OCI-LY7 (cell line): Measurements from ENCODE around the gene NCOA5. TPM values are rescaled to one million over a fixed set of nuclear protein-coding genes. Genes with fewer than 3 reads are reported as not detected.

ENCODE experiments used
- BruUV-seq: library from RNA; stranded (reverse); fragments of 400-500 nt; replicated peaks from 2 replicates; lab custom pipeline; 2021; lab: Mats Ljungman, UMichigan
- CTCF ChIA-PET: fragments of 300-600 bp; sonication (Branson Sonifier 250); formaldehyde crosslinking; loops from one replicate; lab custom pipeline; 2022; ENCODE audit warnings: antibody characterized with exemption; ENCODE audit not compliant: unreplicated experiment; lab: Charles Lee
- POLR2A ChIA-PET: fragments of 300-600 bp; sonication (Branson Sonifier 250); formaldehyde crosslinking; loops from one replicate; lab custom pipeline; 2022; ENCODE audit warnings: antibody characterized with exemption; lab: Charles Lee
- DNase-seq: peaks from one replicate; pipeline ENCODE4 v3.0.0-alpha.2; 2015; ENCODE audit warnings: low spot score
- H2AFZ ChIP-seq: fragments of 200-600 bp; sonication (generic), shearing (Covaris generic); 2 replicates; pipeline ENCODE4 v1.6.1; 2014; ENCODE audit warnings: mild to moderate bottlenecking, antibody characterized with exemption, low read length, moderate library complexity
- H3K27ac ChIP-seq: fragments of 200-600 bp; sonication (generic); 2 replicates; pipeline ENCODE4 v1.5.1; 2014; ENCODE audit warnings: mixed run types, low read depth, mild to moderate bottlenecking, moderate library complexity, low read length, inconsistent platforms; ENCODE audit not compliant: poor library complexity, severe bottlenecking
- H3K36me3 ChIP-seq: fragments of 200-600 bp; sonication (generic); 2 replicates; pipeline ENCODE4 v1.6.1; 2014; ENCODE audit warnings: mild to moderate bottlenecking, antibody characterized with exemption, low read length, moderate library complexity, mixed read lengths; ENCODE audit not compliant: insufficient read depth
- H3K4me1 ChIP-seq: fragments of 200-600 bp; sonication (generic); 2 replicates; pipeline ENCODE4 v1.5.1; 2014; ENCODE audit warnings: mild to moderate bottlenecking, low read length; ENCODE audit not compliant: insufficient read depth, poor library complexity, severe bottlenecking
- H3K4me2 ChIP-seq: fragments of 200-600 bp; sonication (generic); 2 replicates; pipeline ENCODE4 v1.6.1; 2014; ENCODE audit warnings: mild to moderate bottlenecking, low read length
- H3K4me3 ChIP-seq: fragments of 200-600 bp; sonication (generic); 2 replicates; pipeline ENCODE4 v1.5.1; 2014; ENCODE audit warnings: mild to moderate bottlenecking, low read depth, low read length; ENCODE audit not compliant: poor library complexity, severe bottlenecking
- H3K79me2 ChIP-seq: fragments of 200-600 bp; sonication (generic); 2 replicates; pipeline ENCODE4 v1.6.1; 2016; ENCODE audit warnings: low read depth, mild to moderate bottlenecking, low read length, moderate library complexity, mixed read lengths; ENCODE audit not compliant: insufficient read depth
- H3K9me2 ChIP-seq: fragments of 200-600 bp; sonication (generic); 2 replicates; pipeline ENCODE4 v1.6.1; 2016; ENCODE audit warnings: mild to moderate bottlenecking, low read length, mixed read lengths; ENCODE audit not compliant: insufficient read depth
- H3K9me3 ChIP-seq: fragments of 200-600 bp; sonication (generic); 2 replicates; pipeline ENCODE4 v1.6.1; 2014; ENCODE audit warnings: mild to moderate bottlenecking, mixed run types, low read length, mixed read lengths
- H4K20me1 ChIP-seq: fragments of 200-600 bp; sonication (generic); 2 replicates; pipeline ENCODE4 v1.6.1; 2014; ENCODE audit warnings: mild to moderate bottlenecking, antibody characterized with exemption, low read length, moderate library complexity, mixed read lengths; ENCODE audit not compliant: insufficient read depth
- EZH2phosphoT487 ChIP-seq: fragments of 200-600 bp; sonication (generic); IDR thresholded peaks from 2 replicates; pipeline ENCODE4 v1.6.1; 2018; ENCODE audit warnings: low read depth, borderline replicate concordance, mild to moderate bottlenecking, mixed run types, antibody characterized with exemption, low read length, moderate library complexity, mixed read lengths
- intact Hi-C: fragments of 100-400 bp; cut with micrococcal nuclease; formaldehyde crosslinking; loops from one replicate; pipeline ENCODE4 v1.10.0; 2022; ENCODE audit not compliant: unreplicated experiment
- total RNA-seq, 2 experiments: library from RNA; depleted of rRNA in 1 of 2; stranded (reverse); fragments of >200 nt in 1 of 2; shearing (Covaris generic) in 1 of 2; gene quantifications; 2 replicates each; pipeline ENCODE4 v1.2.3, GENCODE V29; 2014 to 2022
- TF ChIP-seq, protein P1 (sequence below): fragments of 200-600 bp; sonication (generic); conservative IDR thresholded peaks from 2 replicates; pipeline ENCODE4 v1.5.1; 2014; ENCODE audit warnings: mild to moderate bottlenecking, antibody characterized with exemption, low read length, moderate library complexity, mixed read lengths

The NCOA5 gene
- total RNA-seq, 2 experiments from 2014 or later, result 23.4 to 33.7 TPM

DNA sequence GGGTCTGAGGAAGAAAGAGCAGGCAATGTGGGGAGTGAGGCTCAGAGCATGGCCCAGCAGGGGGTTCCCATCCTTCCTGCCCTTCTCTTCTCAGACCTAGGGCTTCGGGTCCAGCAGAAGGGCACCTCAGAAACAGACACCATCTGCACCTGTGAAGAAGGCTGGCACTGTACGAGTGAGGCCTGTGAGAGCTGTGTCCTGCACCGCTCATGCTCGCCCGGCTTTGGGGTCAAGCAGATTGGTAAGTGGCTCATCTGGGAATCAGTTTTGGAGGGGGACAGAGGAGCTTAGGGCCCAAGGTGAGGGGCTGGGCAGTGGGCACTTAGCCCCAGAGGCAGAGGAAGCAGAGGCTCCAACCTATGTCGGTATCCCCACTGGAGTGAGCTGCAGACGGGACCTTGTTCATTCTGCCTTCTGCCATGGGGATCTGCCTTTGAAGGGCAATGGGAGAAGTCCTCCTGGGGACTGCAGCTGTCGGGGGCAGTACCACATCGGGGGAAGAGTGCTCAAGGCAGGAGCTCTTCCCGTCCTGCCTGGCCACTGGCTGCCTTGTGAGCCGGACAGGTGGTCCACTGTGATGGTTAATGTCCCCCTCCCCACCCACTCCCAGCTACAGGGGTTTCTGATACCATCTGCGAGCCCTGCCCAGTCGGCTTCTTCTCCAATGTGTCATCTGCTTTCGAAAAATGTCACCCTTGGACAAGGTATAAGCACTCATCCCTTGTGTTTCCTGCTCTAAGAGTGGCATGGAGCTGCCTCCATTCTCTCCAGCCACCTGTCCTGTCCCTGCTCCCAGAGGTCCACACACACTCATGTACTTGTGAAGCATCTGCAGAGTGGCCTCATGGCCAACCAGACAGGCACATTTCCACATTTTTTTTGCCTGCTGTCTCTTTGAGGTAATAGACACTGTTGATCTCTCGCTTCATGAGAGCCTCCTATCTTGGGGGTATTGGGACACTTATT, 33.0 kb upstream of the NCOA5 start:
- Histone ChIP-seq H3K79me2 (peaks cover 33% of the 10 kb centered on the region), H3K9me3 (no peaks in the 10 kb centered on the region), H3K4me1 (peaks cover 25% of the 10 kb centered on the region), H2AFZ (no peak overlapping the region), H3K27ac (no peak overlapping the region), H3K4me2 (no peak overlapping the region), H4K20me1 (peaks cover 12% of the 10 kb centered on the region; the same call in 1 of the 2 replicates), H3K4me3 (no peak overlapping the region), H3K9me2 (no peaks in the 10 kb centered on the region), H3K36me3 (peaks cover 64% of the 10 kb centered on the region)
- DNase-seq, result no peak
- intact Hi-C loops, result no loop called here
- ChIA-PET POLR2A (no interaction called here), CTCF (no interaction called here)
- no peak for TF ChIP-seq EZH2phosphoT487
- TF ChIP-seq, protein P1, sequence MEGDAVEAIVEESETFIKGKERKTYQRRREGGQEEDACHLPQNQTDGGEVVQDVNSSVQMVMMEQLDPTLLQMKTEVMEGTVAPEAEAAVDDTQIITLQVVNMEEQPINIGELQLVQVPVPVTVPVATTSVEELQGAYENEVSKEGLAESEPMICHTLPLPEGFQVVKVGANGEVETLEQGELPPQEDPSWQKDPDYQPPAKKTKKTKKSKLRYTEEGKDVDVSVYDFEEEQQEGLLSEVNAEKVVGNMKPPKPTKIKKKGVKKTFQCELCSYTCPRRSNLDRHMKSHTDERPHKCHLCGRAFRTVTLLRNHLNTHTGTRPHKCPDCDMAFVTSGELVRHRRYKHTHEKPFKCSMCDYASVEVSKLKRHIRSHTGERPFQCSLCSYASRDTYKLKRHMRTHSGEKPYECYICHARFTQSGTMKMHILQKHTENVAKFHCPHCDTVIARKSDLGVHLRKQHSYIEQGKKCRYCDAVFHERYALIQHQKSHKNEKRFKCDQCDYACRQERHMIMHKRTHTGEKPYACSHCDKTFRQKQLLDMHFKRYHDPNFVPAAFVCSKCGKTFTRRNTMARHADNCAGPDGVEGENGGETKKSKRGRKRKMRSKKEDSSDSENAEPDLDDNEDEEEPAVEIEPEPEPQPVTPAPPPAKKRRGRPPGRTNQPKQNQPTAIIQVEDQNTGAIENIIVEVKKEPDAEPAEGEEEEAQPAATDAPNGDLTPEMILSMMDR, result no peak
- BruUV-seq, result no TSS peak

DNA sequence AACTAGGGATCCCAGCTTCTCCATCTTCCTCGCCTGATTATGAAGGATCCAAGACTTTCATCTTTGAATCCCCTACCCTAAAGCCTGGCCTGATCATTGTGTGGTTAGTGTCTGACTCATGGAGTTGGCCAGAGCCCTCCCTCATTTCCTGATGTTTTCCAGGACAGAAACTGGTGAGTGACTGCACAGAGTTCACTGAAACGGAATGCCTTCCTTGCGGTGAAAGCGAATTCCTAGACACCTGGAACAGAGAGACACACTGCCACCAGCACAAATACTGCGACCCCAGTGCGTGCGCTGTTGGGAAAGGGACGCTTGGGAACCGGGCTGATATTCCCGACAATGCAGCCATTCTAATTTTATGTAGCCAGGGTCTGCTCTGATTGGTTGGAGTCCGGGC, 32.3 kb upstream of the NCOA5 start:
- Histone ChIP-seq H3K9me3 (no peaks in the 10 kb centered on the region), H4K20me1 (peaks cover 12% of the 10 kb centered on the region; the same call in 1 of the 2 replicates), H3K4me2 (no peak overlapping the region), H3K79me2 (peaks cover 33% of the 10 kb centered on the region), H2AFZ (no peak overlapping the region), H3K9me2 (no peaks in the 10 kb centered on the region), H3K36me3 (peaks cover 58% of the 10 kb centered on the region), H3K27ac (no peak overlapping the region), H3K4me1 (peaks cover 29% of the 10 kb centered on the region), H3K4me3 (no peak overlapping the region)
- no TSS peak for BruUV-seq
- intact Hi-C loops, result no loop called here
- CTCF ChIA-PET, result no interaction called here
- DNase-seq, result no peak
- TF ChIP-seq, protein P1, result no peak
- no peak for TF ChIP-seq EZH2phosphoT487
- POLR2A ChIA-PET, result no interaction called here
